HS-5 (cell line): Measurements from ENCODE around the gene EGLN1.

ENCODE experiments used
- DNase-seq: peaks from one replicate; pipeline ENCODE4 v3.0.0-alpha.2; 2012; ENCODE audit warnings: low read depth

EGLN1 gene

DNA sequence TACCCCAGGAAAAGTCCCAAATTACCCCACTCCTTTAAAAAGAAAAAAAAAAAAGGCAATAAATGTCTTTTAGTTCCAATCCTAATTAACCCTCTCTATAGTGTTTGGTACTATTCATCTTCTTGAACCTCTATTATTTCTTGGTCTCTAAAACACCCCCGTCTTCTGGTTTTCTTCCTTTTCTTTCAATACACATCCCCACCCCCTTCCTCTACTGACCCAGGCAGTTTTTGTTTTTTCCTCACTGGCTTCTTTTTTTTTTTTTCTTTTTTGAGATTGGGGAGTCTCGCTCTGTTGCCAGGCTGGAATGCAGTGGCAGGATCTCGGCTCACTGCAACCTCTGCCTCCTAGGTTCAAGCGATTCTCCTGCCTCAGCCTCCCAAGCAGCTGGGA is 26.1 kb downstream of the EGLN1 start:
- DNase-seq = no peak

DNA sequence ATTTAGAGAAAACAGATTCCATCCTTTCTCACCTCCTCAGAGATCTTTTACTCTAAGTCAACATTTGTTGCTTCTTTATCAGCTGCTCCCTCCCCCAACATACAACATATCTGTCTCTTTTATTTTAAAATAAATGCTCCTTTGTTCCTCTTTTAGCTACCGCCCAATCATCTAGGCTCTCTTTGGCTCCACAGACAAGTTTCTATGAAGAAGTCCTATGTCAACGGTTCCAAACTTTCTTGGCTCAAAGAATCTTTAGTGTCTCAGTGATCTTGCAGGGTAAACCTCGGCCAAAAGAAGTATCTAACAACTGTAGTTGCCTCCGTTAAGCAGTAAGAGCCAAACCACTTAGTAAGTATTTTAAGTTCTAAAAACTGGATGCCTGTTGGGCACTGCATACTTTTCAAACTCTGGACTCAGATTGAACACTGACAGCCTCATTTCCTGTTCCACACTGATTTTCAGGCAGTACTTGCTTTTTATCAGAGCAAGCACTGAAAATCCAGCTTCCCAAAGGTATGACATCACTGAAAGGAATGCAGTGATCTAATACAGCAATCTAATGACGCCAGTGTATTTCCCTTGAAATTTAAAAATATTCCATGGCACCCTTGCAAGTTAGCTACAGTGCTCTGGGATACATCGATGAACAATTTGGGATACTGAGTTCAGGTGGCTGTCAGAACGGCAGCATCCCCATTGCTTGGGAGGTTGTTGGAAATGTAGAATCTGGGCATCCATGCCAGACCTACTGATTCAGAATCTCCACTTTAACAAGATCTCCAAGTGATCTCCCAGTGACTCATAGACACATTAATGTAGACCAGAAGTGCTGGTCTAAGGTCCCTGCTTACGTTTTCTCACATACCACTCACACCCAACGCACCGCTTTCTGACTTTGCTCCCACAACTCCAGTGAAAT is 26.8 kb downstream of the EGLN1 start:
- DNase-seq = peak; percentile 98

DNA sequence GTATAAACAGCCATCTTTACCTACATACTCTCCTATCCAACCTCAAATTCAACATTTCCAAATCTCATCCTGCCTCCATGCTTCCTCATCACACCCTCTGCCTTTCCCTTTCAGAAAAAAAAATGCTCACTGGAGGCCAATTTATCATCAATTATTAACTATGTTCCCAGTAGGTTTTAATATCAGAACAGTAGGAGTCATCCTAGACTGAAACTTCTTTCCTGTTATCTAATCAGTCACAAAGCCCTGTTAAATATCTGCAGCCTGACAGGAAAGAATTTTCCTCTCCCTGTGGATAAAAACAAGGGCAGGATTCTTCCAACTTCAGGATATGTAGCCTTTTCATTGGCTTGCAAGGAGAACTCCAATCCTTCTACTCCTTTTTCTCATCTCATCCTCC is 28.4 kb downstream of the EGLN1 start:
- no peak for DNase-seq

DNA sequence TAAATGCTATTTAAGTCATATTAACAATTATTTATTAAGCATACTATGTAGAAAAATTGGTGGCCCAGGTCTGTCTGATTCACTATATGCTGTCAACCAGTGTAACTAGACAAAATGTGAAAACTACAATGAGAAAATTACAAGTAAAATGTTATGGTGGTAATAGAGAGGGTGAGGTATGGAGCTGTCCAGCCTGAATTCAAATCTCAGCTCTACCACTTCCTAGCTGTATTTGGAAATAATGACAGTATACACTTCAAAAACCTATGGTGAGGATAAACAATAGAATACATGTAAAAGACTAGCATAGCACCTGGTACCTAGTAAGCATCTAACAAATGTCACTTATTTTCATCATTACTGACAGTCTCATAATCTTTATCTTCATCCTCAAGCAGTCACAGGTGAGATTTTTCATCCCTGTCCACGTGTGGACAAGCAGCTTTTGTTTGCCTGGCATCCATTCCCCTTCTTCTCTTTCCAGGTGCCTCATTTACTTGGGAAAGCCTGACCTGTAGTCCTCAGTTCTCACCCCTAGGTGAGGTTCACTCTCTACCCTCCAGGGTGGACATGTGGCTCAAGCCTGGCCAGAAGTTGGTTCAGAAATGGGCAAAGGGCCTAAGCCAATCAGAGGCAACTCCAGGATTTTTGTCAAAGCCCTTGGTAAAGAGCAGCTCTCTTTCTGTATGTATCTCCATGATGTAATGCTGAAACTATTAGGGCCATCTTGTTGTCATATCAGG is 29.5 kb downstream of the EGLN1 start:
- DNase-seq = no peak

DNA sequence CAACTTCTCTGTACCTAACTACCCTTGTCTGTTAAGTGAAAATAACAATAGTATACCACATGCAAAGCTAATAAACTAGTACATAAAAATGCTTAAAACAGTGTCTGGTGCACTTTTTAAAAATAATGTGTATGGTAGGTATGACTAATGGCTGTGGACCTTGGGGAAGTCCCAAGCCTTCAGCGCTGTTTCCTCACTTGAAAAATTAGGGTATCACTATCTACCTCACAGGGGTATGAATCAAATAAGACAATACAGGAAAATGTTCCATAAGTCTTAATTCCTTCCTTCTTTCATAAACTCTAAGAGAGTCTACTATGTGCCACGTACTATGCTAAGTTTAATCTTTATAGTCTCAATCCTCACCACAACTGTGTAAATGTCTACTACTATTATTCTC is 32.0 kb downstream of the EGLN1 start:
- no peak for DNase-seq

DNA sequence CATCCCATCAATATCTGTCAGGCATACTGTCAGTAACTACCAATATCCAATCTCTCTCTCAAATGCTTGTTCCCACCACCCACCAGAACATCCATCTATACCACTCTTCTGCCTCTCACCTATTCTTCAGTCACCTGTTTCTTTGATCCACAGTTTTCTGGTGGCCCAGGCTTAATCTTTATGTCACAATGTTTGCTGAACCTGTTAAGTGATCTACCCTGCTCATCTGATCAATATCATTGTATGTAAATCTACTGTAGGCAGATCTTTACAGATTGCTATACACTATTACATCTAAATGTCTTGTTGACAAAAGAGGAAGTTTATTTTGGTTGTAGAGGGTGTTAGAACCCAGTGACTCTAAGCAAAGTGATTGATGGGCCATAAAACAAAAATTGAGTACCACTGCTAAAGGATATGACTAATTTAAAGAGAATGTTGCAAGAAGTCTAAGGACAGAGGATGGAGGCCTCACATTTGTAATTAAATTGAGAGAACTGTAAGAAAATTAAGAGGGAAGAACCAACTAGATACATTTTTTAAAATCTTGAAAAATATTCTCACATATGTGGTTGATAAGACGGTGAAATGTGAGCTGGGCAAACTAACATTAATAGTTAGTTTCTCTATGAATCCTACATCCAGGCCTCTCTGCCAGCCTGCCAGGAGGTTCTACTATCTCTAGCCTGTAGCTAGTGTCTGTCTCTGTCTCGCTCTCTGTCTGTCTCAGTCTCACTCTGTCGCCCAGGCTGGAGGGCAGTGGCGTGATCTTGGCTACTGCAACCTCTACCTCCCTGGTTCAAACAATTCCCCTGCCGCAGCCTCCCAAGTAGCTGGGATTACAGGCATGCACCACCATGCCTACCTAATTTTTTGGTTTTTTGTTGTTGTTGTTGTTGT is 34.1 kb downstream of the EGLN1 start:
- DNase-seq = no peak

DNA sequence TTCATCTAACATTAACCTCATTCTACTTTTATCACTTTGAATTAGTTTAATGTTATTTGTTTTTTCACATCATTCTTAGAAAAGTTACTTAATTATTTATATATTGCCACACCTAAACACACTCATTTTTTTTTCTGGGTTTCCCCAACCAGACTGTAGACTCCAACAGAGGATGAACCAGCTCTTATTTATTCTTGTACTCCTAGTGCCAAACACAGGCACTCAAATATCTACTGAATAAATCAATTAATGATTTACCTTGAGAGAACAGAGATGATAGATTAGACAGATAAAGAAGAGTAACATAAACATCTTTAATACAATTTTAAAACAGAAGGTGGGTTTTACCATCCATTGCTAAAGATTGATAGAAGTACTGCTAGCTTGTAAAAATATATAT is 35.6 kb downstream of the EGLN1 start:
- no peak for DNase-seq

DNA sequence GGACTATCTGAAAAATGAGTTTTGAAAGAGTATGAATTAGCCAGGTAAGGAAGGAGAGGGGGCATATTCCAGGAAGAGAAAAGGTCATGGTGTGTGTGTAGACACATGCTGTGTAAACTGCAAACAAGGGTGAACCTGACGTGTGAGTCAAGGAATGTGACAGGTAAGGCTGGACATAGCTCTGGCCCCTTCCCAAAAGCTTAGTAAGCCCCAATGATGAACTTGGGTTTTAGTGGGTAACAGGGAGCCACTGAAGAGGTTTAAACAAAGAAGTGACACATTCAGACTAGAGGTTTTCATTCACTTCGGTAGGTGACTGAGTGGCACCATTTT is 36.7 kb downstream of the EGLN1 start:
- DNase-seq = no peak

DNA sequence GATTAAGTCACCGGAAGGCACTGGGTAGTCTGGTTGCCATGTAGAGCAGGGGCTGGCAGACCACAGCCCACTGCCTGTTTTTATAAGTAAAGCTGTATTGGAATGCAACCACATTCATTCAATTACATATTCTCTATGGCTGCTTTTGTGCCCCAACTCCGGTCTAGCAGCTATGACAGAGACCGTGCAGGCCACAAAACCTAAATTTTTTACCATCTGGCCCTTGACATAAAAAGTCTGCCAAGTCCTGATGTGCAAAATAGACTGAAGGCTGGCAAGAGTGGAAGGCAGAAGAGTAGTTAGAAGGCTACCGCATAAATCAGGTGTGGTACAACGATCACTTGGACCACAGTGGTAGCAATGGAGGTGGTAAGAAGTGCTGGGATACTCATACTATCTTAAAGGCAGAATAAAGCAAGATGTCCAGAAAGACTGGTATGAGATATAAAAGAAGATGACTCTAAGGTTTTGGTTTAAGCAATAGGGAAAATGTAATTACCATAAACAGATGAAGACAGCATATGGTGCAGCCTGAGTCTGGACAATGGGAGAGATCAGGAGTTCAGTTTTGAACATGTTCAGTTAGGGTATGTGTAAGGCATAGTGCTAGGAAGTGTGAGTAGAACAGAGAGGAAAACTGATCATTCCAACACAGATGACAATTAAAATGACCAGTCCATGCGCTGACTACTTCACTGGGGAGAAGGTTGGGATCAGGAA is 37.2 kb downstream of the EGLN1 start:
- no peak for DNase-seq

DNA sequence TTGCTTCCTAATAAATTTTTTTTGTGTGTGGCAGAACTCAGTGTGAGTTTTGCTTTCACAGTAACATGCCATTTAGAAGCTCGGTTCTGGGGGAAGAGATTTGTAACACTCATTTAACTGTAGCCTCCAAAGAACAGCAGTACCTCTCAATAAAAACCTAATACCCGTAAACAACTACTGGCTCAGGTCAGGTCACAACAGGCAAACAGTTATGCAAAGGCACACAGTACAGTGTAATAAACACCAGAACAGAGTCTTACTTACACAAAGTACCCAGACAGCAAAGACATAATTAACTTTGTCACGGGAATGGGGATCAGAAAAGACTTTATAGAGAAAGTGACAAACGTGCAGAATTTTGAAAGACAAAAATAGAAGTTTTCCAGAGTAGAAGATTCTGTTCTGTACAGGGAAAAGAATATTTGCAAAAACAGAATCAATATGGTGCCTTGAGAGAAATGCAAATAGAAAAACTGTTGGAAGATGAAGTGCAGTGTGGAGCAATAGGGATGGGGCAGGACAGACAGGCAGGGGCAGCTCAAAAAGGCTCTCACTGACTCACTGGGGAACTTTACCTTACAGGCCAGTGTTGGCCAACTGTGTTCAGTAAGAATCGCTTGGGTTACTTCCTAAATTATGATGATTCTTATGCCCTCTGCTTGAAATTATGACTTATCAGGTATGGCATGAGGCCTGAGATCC is 38.8 kb downstream of the EGLN1 start:
- DNase-seq = no peak

DNA sequence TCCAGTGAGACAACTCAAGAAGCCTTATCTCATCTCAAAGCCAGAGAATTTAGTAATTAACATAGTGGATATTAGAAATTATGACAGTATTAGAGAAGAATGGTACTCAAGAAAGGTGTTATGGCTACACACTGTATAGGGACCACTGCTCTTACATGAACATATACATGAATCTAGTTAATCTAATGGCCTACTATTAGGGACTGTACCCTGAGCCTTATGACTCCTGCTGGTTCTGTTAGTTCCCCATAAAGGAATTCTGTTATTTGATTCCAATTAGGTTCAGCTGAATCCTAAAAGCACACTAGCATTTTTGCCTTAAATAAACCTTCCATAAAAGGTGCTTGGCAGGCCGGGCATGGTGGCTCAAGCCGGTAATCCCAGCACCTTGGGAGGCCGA is 39.7 kb downstream of the EGLN1 start:
- DNase-seq = no peak

DNA sequence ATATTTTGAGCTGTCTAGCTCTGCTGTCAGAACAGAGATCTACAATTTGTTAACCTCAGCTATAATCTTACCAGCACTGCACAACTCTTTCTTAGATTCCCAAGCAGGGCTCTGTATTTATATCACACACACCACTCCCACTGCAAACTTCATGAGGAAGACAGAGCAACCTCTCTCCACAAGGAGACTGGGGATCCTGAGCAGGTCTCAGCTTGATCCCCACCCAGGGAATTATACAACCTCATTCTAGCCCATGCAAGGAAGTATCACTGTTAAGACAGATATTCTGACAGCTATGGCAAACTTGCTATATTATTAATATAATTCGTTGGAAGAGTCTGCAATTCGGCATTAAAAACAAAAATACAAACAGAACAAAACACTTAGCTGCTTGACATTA is 40.4 kb downstream of the EGLN1 start:
- no peak for DNase-seq

DNA sequence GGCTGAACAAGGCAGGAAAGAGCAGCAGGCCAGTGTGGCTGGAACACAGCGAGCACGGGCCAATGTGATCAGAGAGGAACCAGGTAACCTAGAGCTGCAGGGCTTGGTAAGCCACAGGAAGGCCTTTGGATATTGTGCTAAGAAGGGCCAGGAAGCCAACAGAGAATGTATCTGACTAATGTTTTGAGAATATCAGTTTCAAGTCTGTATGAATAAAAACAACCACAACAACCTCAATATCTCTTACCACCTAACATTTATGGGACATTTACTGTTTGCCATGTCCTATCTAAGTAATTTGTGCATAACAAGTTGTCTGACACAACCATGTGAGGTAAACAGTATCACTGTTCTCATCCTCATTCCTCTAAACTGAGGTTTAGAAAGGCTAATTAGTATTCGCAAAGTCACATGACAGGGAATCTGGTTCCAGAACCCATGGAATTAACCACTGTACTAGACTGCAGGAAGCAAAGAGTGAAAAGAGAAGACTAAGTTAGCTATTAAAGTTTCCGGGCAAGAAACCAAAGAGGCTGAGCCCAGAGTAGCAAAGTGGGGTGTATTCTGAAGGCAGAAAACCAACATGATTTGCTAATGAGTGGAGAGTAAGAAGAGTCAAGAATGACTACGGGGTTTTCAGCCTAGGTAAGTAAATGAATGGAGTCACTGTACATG is 45.1 kb downstream of the EGLN1 start:
- no peak for DNase-seq

DNA sequence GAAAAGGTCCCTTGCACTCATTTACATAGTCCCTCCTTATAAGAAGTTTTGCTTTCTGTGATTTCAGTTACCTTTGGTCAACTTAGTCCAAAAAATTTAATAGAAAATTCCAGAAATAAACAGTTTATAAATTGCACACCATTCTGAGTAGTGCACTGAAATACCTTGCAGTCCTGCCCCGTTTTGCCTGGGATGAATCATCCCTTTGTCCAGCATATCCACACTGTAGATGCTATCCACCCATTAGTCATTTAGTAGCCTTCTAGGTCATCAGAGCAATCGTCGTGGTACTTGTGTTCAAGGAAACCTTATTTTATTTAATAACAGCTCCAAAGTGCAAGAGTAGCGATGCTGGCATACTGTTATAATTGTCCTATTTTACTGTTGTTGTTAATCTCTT is 46.0 kb downstream of the EGLN1 start:
- no peak for DNase-seq

DNA sequence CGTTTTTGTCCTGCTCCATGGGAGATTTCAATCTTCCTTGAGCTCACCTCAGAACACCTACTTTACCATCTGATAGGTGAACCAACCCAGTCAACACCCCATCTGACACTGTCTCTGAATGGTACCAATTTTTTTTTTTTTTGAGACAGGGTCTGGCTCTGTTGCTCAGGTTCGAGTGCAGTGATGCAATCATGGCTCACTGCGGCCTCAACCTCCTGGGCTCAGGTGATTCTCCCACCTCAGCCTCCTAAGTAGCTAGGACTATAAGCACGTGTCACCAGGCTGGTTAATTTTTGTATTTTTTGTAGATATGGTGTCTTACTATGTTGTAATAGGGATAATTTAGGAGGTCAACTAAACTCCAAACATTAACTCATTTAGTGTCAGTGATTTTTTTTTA is 47.7 kb downstream of the EGLN1 start:
- no peak for DNase-seq

DNA sequence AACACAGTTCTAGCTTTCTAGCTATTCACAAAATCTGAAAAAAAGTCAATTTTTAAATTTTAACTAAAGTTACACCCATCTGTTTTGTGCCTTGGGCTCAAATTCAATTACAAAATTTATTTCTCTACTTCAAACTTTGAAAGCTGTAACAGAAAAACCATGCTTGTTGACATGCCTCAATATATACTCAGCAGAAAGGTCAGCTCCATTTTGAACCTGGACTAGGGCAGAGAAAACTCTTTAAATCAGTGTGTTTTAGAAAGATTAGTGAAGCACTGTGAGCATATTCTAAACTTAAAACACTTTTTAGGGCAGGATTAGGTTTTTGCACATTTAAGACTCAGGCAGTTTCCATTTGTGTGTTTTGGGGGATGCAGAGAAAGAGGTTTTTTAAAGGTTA is 49.6 kb downstream of the EGLN1 start:
- DNase-seq = no peak

DNA sequence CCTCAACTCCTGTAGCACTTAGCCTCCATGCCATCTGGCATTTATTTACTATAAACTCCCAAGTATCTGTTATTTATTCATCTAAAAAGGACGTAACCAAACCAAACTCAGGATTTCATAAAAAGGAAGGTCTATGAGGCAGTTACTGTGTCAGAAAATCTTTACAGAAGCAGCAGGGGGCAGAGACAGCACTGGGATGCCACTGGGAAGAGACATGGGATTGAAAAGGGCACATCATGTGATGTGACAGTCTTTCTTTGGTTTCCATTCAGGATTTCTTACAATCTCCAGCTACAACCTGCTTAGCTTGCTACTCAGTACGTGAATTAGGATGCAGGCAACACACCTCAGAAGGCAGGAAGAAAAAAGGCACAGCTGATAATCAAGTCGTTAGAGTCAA is 52.8 kb downstream of the EGLN1 start:
- no peak for DNase-seq

DNA sequence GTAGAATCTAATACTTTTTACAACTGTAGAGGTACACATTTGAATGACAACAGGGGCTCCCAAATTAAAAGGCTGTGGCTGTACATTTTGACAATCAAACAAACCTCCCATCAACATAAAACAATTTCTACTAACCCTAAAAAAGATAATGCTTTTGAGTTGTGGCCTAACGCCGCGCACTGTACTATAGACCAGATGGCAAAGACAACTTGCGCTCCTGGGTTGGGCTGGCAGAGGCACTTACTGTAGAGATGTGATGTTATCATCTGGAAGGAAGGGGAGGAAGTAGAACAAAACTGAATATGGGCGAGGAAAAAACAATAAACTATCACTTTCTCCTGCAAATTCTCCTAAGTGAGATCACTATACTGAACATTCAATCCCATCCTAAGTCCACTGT is 57.9 kb downstream of the EGLN1 start:
- DNase-seq = no peak

DNA sequence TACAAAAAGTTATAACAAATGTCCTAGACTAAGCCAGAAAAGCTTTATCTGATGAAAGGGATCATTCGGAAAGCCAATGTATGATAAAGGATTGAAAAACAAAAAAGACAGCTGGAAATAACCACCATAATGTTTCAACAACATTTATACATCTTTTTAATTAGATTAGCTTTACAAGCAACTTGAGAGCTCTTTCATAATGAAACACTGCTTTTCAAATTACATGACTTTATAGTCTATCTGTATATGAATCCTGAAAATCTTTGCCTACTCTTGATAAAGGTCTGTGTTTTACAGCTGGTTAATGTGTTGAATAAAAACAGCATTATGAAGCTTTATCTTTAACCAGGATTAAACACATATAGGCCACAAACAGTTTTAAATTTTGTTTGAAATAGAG is 58.5 kb downstream of the EGLN1 start:
- DNase-seq = no peak

DNA sequence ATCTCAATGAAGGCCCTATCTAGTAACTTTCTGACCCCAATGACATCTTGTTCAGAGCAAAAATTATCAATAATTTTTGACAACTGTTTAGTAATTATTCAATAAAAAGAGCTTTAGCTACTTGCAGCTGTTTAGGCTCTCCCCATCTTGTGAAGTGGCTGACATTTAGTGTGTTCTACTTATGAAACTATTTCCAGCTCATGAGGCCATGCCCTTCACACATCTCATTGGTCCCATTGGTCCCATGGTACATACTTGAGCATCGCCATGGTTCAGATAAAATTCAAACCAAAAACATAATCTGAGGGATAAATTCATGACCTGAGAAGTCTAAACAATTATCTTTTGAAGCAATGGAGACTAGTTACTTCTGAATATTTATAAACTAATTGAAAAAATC is 59.8 kb downstream of the EGLN1 start:
- no peak for DNase-seq

DNA sequence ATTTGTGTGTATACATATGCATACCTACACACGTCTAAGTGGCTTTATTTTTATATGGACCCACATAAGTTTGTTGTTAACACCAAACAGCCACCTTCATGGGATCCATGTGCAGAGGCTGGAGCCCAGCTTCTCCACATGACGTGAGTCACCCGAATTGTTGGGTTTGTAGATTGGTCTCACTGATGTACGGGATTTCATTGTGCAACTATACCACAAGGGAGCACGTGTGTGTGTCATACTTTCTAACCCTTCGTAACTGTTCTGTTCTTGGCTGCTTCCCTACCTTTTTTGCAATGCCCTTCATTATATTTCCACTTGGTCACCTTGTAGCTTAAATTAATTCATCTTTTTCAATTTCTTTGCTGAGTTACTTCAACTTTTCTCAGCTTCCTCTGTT is 63.0 kb downstream of the EGLN1 start:
- peak; percentile 80 for DNase-seq
